ENCODE data around the gene NUTM2B.
"Not testable (repeated sequence)": the region's sequence is repeated elsewhere in the genome, so short reads cannot be mapped to it uniquely, and the experiment has no call there.

The NUTM2B gene

GRCh38 chr10:79744844-79745243 lies 41.8 kb downstream of the NUTM2B start:
- not testable (repeated sequence) for DNase-seq

- not testable (repeated sequence) for DNase-seq
Measured at GRCh38 chr10:79748510-79748909, 45.5 kb downstream of the NUTM2B start.

GRCh38 chr10:79753601-79754000 lies 50.6 kb downstream of the NUTM2B start:
- DNase-seq, result not testable (repeated sequence)

- not testable (repeated sequence) for DNase-seq
Measured at GRCh38 chr10:79758297-79758993, 55.4 kb downstream of the NUTM2B start.
